Sigmoid colon (tissue), 4 donors: ENCODE data around the gene SLC7A14.

Experiments
- CTCF ChIP-seq, 4 experiments: fragments of 450-650 bp in 3 of 4; fragments of 200-600 bp in 1 of 4; IDR thresholded peaks; one replicate each; pipeline ENCODE4 v1.5.1; 2016 to 2019; ENCODE audit warnings: antibody characterized with exemption in 4 of 4, mild to moderate bottlenecking in 3 of 4, moderate library complexity in 2 of 4
- EP300 ChIP-seq, 4 donors: sonication (generic); formaldehyde crosslinking; IDR thresholded peaks; one replicate each; pipeline ENCODE4 v1.6.1; 2017; ENCODE audit warnings: antibody characterized with exemption in 4 of 4
- POLR2A ChIP-seq, 2 donors: fragments of 450-650 bp; IDR thresholded peaks; one replicate each; pipeline ENCODE4 v1.6.1; 2016; ENCODE audit warnings: antibody characterized with exemption in 2 of 2, mild to moderate bottlenecking in 2 of 2, moderate library complexity in 2 of 2
- POLR2AphosphoS5 ChIP-seq, 4 donors: sonication (generic); formaldehyde crosslinking; IDR thresholded peaks; one replicate each; pipeline ENCODE4 v1.6.1; 2017; ENCODE audit warnings: antibody characterized with exemption in 4 of 4

GRCh38 chr3:170440344-170440743, 145.5 kb downstream of the SLC7A14 start:
- no peak for TF ChIP-seq CTCF (IDR thresholded peaks at IDR 0.05)
- no peak for TF ChIP-seq POLR2A (IDR thresholded peaks at IDR 0.05)
- TF ChIP-seq POLR2AphosphoS5 (IDR thresholded peaks at IDR 0.05) = no peak
- no peak for TF ChIP-seq EP300 (IDR thresholded peaks at IDR 0.05)
